GM18526 (cell line): ENCODE data around the gene MINDY4.

Source experiments
- POLR2A ChIP-seq: IDR thresholded peaks from 3 replicates; pipeline ENCODE4 v1.6.1; 2011; ENCODE audit not compliant: insufficient read length; ENCODE audit errors: extremely low read depth

The MINDY4 gene

DNA sequence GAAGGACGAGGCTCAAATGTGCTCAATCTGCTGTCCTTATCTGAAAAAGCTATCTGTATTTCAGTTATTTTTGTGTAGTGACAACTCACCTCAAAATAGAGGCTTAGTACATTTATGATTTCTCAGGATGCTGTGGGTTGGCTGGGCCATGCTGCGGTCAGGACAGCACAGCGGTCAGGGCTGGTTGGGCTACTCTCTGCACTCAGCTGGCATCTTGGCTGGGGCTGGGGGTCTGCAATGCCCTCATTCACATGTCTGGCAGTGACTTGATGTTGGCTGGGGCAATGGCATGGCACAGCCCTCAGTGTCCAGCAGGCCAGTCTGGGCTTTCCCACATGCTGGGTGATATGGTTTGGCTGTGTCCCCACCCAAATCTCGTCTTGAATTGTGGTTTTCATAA is 34.9 kb upstream of the MINDY4 start:
- no peak for TF ChIP-seq POLR2A

DNA sequence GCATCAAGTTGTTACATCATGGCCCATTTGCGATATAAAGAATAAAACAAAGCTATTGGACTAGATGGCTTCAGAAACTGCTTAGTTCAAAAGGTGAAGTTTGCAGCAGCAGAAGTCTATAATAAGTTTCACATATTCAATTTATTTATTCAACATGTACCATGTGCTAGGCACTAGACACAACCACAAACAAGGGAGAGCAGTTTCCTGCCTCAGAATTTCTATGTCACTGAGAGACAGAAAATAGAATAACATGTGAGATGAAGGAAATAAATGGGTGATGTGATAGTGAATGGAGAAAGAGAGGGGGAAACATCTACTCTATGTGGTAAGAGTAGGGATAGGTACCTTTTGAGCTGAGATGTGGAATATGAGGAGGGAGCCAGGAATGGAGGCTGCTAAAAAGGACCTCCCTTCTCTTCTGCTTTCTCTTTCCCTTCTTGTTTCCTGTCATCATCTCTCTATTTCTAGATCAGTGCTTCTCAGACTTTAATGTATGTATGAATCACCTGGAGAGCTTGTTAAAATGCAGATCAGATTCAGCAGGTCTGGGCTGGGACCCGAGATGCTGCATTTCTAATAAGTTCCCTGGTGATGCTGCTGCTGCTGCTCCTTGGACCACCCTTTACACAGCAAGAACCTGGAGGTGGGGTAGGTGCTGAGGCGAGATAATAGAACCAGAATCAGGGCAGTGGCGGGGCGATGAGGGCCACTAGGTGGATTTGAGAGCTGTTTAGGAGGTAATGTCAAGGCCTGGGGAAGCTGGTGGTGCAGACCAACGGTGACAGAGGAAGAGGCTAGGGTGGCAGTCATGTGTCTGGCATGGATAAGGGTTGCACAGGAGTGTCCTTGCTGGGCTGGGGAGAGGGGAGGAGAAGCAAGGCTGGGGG is 32.9 kb upstream of the MINDY4 start:
- TF ChIP-seq POLR2A, result no peak

DNA sequence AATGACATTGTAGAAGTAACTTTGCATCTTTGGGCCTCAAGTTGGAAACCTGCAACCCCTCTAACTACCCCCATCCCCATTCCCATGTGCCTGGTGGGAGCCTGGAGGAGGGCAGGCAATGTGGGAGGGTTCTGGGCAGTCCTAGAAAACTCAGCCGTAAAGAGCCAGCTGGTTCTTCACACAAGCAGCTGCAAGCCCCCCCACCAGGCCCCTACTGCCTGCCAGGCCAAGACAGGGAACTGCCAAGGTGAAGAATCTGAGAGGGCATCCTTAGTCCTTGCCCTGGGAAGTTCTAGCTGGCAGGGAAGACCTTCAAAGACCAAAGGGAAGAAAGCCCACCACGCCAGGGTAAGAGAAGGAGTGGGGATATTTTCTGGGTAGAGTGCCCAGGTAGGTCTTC is 31.5 kb upstream of the MINDY4 start:
- TF ChIP-seq POLR2A, result no peak

DNA sequence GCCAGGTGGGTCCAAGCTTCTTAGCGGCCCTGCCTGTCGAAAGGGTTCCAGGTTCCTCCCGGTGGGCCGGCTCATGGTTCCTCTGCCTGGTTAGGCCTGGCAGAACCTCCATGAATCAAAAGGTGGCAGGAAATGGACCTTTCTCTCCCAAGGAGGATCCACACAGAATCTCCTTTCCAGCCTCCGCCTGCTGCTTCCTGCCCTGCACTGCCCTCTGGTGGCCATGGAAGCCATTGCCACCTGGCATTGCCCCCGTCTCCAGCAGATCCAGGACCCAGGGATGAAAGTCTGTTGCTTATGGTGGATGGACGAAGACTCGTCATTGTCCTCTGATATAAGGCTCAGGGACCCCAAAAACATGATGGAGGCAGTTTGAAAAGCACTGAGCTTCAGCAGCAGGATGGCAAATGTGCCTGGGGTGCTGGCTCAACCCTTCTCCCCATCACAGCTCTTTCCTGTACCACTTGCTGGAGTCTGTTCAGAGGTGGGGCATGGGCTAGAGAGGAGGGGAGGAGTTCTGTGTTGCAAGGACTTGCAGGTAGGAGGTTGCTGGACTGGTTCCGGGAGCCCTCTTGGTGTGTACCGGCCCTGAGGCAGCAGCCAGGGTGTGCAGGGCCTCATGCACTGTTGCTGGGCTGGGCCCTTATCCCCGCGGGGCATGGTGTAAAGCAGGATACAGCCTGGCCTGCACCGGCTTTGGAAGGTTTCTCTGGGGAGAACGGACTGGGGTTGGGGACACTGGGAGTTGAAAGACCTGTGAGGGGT is 30.6 kb upstream of the MINDY4 start:
- TF ChIP-seq POLR2A, result no peak

DNA sequence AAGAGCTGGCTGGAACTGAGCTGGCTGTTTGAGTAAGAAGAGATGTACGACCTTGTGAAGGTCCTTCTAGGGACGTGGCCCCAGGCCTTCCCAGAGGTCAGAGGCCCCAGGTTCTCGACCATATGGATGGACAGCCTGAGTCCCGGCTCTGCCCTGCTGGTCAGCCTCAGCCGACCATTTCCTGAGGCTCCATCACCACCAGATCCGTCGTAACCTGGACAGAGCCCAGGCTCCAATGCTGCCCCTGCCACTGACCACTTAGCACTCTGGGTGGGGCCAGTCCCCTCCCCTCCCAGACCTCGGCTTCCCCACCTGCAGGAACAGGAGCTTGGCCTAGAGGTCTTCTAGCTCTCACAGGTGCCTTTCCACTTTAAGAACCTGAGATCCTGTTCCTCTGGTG is 29.9 kb upstream of the MINDY4 start:
- TF ChIP-seq POLR2A, result no peak

DNA sequence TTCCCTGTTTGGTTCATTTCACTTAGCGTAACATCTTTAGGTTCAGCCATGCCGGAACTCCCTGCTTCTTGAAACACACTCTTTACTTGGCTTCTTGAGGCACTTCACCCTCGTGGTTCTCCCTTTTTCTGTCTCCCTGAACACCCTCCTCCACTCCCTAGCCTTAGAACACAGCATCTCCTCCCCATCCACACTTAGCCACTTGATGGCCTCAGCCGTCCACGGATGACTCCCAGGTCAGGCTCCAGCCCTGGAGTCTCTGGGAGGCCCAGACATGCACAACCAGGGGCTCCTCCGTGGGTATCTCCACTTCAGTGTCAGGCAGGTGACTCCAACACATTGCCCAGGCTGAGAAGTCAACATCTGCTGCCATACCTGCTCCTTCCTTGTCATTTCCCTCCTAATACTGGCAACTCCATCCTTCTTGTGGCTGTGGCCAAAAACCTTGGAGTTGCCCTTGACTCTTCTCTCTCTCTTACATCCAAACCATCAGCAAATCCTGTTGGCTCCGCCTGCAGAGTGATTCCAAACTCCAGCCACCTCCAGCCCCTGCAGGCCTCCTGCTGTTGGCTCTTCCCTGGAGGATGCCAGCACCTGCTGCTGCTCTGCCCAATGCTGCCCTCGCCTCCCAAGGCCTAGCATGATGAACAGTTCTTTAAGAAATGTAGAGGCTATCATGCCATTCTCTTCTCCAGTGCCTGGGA is 27.7 kb upstream of the MINDY4 start:
- TF ChIP-seq POLR2A, result no peak

DNA sequence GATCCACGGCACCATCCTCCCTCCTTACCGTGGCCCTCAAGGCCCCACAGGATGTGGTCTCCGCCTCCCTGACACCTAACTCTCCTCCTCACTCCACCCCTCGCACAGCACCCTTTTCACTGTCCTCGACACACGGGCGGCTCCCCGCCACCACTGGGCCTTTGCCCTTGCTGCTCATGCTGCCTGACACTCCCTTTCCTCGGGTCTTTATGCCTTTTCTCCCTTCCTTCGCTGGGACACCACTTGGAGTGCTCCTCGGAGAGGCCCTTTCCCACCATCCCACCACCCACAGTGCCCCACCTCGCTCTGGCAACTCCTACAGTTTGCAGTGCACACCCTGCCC is 27.2 kb upstream of the MINDY4 start:
- TF ChIP-seq POLR2A, result no peak

DNA sequence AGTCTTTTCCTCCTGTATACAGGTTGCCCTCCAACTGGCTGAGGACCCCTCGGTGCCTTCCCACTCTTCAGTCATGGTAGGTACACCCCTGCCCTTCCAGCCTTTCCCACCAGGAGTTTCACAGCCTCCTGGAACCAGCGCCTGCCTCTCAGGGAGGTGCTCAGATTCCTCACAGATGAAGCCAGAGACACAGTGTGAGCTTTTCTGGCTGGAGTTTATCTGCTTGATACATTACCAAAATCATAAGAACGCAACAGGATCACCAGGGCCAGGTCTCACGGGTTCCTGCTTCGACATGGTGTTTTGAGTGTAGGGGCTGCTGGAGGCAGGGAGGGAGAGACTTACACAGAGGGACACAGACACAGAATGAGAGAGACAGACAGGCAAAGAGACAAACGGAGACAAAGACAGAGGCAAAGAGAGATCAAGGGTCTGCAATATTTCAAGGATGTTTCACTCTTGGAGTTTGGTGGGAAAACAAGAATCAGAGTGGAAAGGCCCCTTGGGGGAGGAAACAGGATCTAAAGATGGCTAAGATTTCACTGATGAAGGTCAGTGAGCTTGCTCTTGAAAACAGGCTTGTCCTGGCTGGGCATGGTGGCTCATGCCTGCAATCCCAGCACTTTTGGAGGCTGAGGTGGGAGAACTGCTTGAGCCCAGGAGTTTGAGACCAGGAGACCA is 25.8 kb upstream of the MINDY4 start:
- TF ChIP-seq POLR2A, result no peak

DNA sequence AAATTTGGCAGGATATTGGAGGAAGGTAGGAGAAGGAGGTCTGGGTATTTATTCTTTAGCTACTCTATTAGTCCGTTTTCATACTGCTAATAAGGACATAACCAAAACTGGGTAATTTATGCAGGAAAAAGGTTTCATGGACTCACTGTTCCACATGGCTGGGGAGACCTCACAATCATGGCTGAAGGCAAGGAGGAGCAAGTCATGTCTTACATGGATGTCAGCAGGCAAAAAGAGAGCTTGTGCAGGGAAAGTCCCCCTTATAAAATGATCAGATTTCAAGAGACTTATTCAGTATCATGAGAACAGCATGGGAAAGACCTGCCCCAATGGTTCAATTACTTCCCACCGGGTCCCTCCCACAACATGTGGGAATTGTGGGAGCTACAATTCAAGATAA is 21.2 kb upstream of the MINDY4 start:
- TF ChIP-seq POLR2A, result no peak

DNA sequence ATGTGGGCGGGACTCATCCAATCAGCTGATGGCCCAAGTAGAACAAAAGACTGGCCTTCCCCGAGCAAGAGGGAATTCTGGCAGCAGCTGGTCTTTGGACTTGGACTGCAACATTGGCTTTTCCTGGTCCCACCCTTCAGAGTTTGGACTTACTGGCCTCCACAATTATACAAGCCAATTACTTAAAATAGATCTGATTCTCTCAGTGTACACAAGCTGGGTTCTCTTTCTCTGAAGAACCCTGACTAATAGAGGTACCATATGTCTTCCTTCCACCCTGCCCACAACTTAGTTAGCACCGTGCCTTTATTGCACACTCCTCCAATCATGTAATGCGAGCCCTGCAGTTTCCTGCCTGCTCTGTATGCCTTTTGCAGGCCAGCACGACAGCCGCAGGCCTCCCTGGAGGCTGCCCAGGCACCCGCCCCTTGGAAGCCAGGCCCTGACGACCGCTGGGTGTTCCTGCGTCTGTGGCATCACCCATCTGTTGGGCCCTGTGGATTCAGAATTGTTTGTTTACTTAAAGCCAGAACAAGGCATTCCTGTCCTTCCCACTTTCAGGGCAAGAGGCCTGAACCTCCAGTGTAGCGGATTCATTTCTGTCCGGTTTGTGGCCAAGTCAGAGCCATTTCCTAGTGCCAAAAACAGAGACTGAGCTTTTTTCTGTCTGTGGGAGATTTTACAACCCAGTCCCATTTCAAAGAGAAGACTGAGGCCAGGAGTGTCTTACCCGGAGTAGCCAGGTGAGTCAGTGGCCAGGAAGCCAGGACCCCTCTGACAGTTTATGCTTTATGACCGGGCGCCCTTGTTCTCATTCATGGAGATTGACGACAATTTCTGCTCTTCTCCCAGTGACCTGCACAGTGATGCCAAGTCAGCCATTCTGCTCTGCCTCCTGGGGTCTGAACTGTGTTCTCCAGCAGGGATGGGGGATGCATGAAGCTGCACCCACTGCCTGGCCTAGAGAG is 20.2 kb upstream of the MINDY4 start:
- TF ChIP-seq POLR2A, result no peak

DNA sequence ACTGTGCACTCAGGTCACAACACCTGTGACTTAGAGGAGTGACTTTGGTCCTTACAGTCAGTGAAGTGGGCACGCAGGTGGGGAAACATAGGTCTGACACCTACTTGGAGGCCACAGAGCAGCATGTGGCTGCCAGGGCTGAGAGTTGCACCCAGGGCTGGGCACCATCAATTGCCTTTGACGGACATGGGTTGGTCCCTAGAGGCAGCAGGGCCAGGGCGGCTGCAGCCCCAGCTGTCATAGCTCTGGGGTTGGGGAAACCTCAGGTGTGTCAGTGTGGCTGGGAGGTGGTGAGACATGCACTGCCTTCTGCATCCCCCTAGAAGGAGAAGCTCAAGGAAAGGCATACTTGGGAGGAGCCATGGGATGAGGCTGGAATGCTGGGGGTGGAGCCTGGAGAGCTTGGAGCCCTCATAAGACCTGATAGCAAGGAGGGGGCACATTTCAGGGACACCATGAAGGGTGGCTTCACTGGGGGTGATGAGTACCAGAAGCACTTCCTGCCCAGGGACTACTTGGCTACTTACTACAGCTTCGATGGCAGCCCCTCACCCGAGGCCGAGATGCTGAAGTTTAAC is 19.4 kb upstream of the MINDY4 start, which contains the start of gene INMT:
Gene INMT, plus strand, starts transcription at position 440 of the 578 bp plus-strand sequence. Its CDS starts 16 bp downstream, at position 456.
- TF ChIP-seq POLR2A, result no peak

DNA sequence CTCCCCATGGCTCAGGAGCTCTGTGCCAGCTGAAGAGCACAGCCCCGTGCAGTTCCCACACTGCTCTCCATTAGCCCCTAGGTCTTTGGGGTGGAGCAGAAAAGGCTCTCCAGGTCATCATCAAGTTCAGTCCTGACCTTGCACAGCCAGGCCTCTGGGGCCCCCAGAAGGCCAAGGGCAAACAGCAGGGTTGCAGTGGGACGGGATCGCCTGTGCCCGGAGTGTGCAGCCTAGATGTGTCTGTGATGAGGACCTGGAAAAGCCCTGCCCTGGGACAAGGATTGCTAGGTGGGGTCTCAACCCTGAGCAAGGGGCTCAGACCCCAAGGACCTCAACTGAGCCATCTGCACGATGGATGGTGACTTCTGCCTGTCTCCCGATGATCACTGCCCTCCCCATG is 18.7 kb upstream of the MINDY4 start:
- no peak for TF ChIP-seq POLR2A

DNA sequence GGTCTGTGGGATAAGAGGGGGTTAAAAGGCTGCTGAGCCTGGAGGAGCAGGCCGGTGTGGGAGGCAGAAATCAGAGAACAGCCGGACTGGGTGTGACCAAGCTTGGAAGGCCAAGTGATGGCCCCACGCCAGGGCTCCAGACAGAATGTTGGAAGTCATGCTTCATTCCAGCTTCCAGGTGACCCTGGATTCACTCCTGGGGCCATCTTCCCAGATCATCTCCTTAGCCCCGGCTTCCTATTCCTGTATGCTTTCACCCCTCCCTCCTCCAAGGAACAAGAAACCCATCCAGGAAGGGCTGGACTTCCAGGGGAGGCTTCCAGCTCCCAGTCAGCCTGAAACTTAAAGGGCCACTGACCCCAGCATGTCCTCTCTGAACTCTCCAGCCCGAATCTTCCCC is 18.2 kb upstream of the MINDY4 start:
- no peak for TF ChIP-seq POLR2A
